Panc1 (cell line): ENCODE data around the gene RFX8. TPM values are rescaled to one million over a fixed set of nuclear protein-coding genes. Genes with fewer than 3 reads are reported as not detected.

Experiments used
- ATAC-seq: fragments of 200-7000 bp; cut with Tn5 transposase; 2 replicates; pipeline ENCODE4 v1.9.1; 2020; ENCODE audit warnings: mild to moderate bottlenecking, moderate library complexity
- BruUV-seq: library from RNA; stranded (reverse); fragments of 400-500 nt; replicated peaks from 2 replicates; lab custom pipeline; 2021; lab: Mats Ljungman, UMichigan
- CTCF ChIA-PET: fragments of 300-600 bp; sonication (Branson Sonifier 250); formaldehyde crosslinking; loops from one replicate; lab custom pipeline; 2022; ENCODE audit warnings: antibody characterized with exemption; lab: Charles Lee
- POLR2A ChIA-PET: fragments of 300-600 bp; sonication (Branson Sonifier 250); formaldehyde crosslinking; loops from one replicate; lab custom pipeline; 2022; ENCODE audit warnings: antibody characterized with exemption; lab: Charles Lee
- DNase-seq: peaks from one replicate; pipeline ENCODE4 v3.0.0-alpha.2; 2010; ENCODE audit warnings: low read depth, low spot score
- H3K27ac ChIP-seq: 2 replicates; pipeline ENCODE4 v1.5.1; 2011; ENCODE audit warnings: mild to moderate bottlenecking, low read length, inconsistent platforms
- H3K27me3 ChIP-seq: fragments of 200-500 bp; sonication (Bioruptor generic); 2 replicates; pipeline ENCODE4 v1.6.0; 2014; ENCODE audit warnings: low read length, inconsistent platforms; ENCODE audit not compliant: control insufficient read depth, insufficient read depth
- H3K36me3 ChIP-seq: fragments of 200-500 bp; sonication (Bioruptor generic); 2 replicates; pipeline ENCODE4 v1.5.1; 2014; ENCODE audit warnings: inconsistent platforms, mild to moderate bottlenecking, low read length, moderate library complexity; ENCODE audit not compliant: control insufficient read depth, insufficient read depth
- H3K4me1 ChIP-seq: 2 replicates; pipeline ENCODE4 v1.5.1; 2011; ENCODE audit warnings: inconsistent platforms, mild to moderate bottlenecking, low read length, moderate library complexity; ENCODE audit not compliant: control insufficient read depth, insufficient read depth
- H3K4me3 ChIP-seq, 2 experiments: 2 replicates each; pipeline ENCODE4 v1.5.1; 2011 to 2012; ENCODE audit warnings: low read depth in 2 of 2, low read length in 2 of 2, mild to moderate bottlenecking in 2 of 2, inconsistent platforms in 1 of 2, moderate library complexity in 1 of 2
- H3K9me3 ChIP-seq: fragments of 200-500 bp; sonication (Bioruptor generic); 2 replicates; pipeline ENCODE4 v1.5.1; 2014; ENCODE audit warnings: low read depth, mild to moderate bottlenecking, inconsistent platforms, low read length, moderate library complexity; ENCODE audit not compliant: control insufficient read depth, insufficient read depth
- CTCF ChIP-seq: fragments of 450-650 bp; IDR thresholded peaks from 2 replicates; pipeline ENCODE4 v1.5.1; 2017; ENCODE audit warnings: mild to moderate bottlenecking
- REST ChIP-seq, 2 experiments: IDR thresholded peaks; 2 replicates each; pipeline ENCODE4 v1.6.1; 2011 to 2012; ENCODE audit warnings: low read depth in 2 of 2, control low read depth in 1 of 2, low read length in 1 of 2, mild to moderate bottlenecking in 1 of 2, moderate library complexity in 1 of 2; ENCODE audit not compliant: insufficient read depth in 1 of 2
- SIN3A ChIP-seq: IDR thresholded peaks from 2 replicates; pipeline ENCODE4 v1.6.1; 2012; ENCODE audit warnings: low read depth, mild to moderate bottlenecking, low read length, moderate library complexity, borderline replicate concordance; ENCODE audit not compliant: insufficient read depth
- TCF7L2 ChIP-seq: IDR thresholded peaks from 2 replicates; pipeline ENCODE4 v1.6.1; 2011; ENCODE audit warnings: mild to moderate bottlenecking, low read depth, low read length, inconsistent platforms
- in situ Hi-C: cut with HindIII; loops from 2 replicates; pipeline ENCODE4 v1.10.0; 2016; ENCODE audit warnings: low sequenced_read_pairs, low pct_unique_long_range_greater_than_20kb
- intact Hi-C: fragments of 100-400 bp; cut with micrococcal nuclease; formaldehyde crosslinking; loops from one replicate; pipeline ENCODE4 v1.10.0; 2022; ENCODE audit not compliant: unreplicated experiment
- total RNA-seq: library from RNA; stranded (reverse); gene quantifications from one replicate; pipeline ENCODE4 v1.2.1, GENCODE V29; 2021; ENCODE audit not compliant: unreplicated experiment

RFX8 gene
- total RNA-seq, 1 experiment from 2014 or later: not detected

GRCh38 chr2:101361121-101361520 is 113.8 kb downstream of the RFX8 start:
- ChIA-PET CTCF (no interaction called here), POLR2A (no interaction called here)
- no peaks in the 10 kb centered on the region for H3K4me1 ChIP-seq
- TF ChIP-seq SIN3A (no peak), CTCF (no peak), TCF7L2 (no peak)
- H3K36me3 ChIP-seq: no peaks in the 10 kb centered on the region
- intact Hi-C loops: no loop called here
- no peak for DNase-seq
- H3K27ac ChIP-seq: no peak overlapping the region
- H3K27me3 ChIP-seq: 0 out of 2 replicates have a peak, but pooled peaks cover 3% of the 10 kb centered on the region
- no TSS peak for BruUV-seq
- no peaks in the 10 kb centered on the region for H3K9me3 ChIP-seq
- in situ Hi-C loops: no loop called here
- H3K4me3 ChIP-seq: no peak overlapping the region
- no peak for ATAC-seq

- no TSS peak for BruUV-seq
- DNase-seq: no peak
- no peak for TF ChIP-seq REST (IDR thresholded peaks at IDR 0.05; ENCODE audit: insufficient read depth in 1 of 2, low read depth in 2 of 2, low read length in 1 of 2)
- no peak for TF ChIP-seq SIN3A
- TF ChIP-seq TCF7L2: no peak
- ChIA-PET POLR2A (no interaction called here), CTCF (interaction anchor here (0.6 kb wide), 1 partner anchor 15 kb away, joined by 11 read pairs; no protein-coding TSS in a partner anchor)
- Histone ChIP-seq H3K27ac (no peak overlapping the region), H3K27me3 (0 out of 2 replicates have a peak, but pooled peaks cover 3% of the 10 kb centered on the region), H3K36me3 (no peaks in the 10 kb centered on the region), H3K4me1 (no peaks in the 10 kb centered on the region), H3K4me3 (no peak overlapping the region), H3K9me3 (no peaks in the 10 kb centered on the region)
- in situ Hi-C loops: no loop called here
- intact Hi-C loops: no loop called here
- ATAC-seq: no peak
Observed at GRCh38 chr2:101360232-101360631, 114.7 kb downstream of the RFX8 start.

- ChIA-PET CTCF (no interaction called here), POLR2A (no interaction called here)
- no peaks in the 10 kb centered on the region for H3K36me3 ChIP-seq
- ATAC-seq (no peak), DNase-seq (no peak)
- intact Hi-C loops (no loop called here), in situ Hi-C loops (no loop called here)
- TF ChIP-seq TCF7L2: no peak
- H3K9me3 ChIP-seq: no peaks in the 10 kb centered on the region
- H3K27me3 ChIP-seq: 0 out of 2 replicates have a peak, but pooled peaks cover 3% of the 10 kb centered on the region
- H3K4me3 ChIP-seq: no peak overlapping the region
- H3K27ac ChIP-seq: no peak overlapping the region
- H3K4me1 ChIP-seq: no peaks in the 10 kb centered on the region
- no TSS peak for BruUV-seq
Observed at GRCh38 chr2:101359410-101359954, 115.4 kb downstream of the RFX8 start.
